GM21381 (cell line): Measurements from ENCODE around the gene ZFYVE19.
"Not testable (repeated sequence)": the region's sequence is repeated elsewhere in the genome, so short reads cannot be mapped to it uniquely, and the experiment has no call there.

Experiments
- ATAC-seq: cut with Tn5 transposase; IDR thresholded peaks from one replicate; pipeline ENCODE4 v1.9.1; 2021; ENCODE audit warnings: mild to moderate bottlenecking, moderate library complexity; ENCODE audit not compliant: unreplicated experiment

Gene ZFYVE19

GRCh38 chr15:40845511-40846284, 38.8 kb downstream of the ZFYVE19 start:
- ATAC-seq, result no peak

- no peak for ATAC-seq
Measured at GRCh38 chr15:40846841-40847222, 39.9 kb downstream of the ZFYVE19 start.

GRCh38 chr15:40847223-40847961, 40.5 kb downstream of the ZFYVE19 start:
- ATAC-seq, result peak; percentile 51

- no peak for ATAC-seq
Measured at GRCh38 chr15:40850576-40851112, 43.8 kb downstream of the ZFYVE19 start.

- no peak for ATAC-seq
Measured at GRCh38 chr15:40852529-40852928, 45.6 kb downstream of the ZFYVE19 start.

- no peak for ATAC-seq
Measured at GRCh38 chr15:40853241-40853890, 46.5 kb downstream of the ZFYVE19 start.

- ATAC-seq, result no peak
Measured at GRCh38 chr15:40854161-40854560, 47.3 kb downstream of the ZFYVE19 start.

GRCh38 chr15:40855706-40856234, 48.9 kb downstream of the ZFYVE19 start:
- ATAC-seq, result no peak

GRCh38 chr15:40856746-40857145, 49.9 kb downstream of the ZFYVE19 start:
- ATAC-seq, result no peak

- peak; percentile 55 for ATAC-seq
Measured at GRCh38 chr15:40857601-40858341, 50.9 kb downstream of the ZFYVE19 start.

GRCh38 chr15:40858706-40859105, 51.8 kb downstream of the ZFYVE19 start:
- ATAC-seq, result no peak

GRCh38 chr15:40859206-40859851, 52.4 kb downstream of the ZFYVE19 start:
- ATAC-seq, result no peak

GRCh38 chr15:40861147-40861546, 54.3 kb downstream of the ZFYVE19 start:
- not testable (repeated sequence) for ATAC-seq

- ATAC-seq, result no peak
Measured at GRCh38 chr15:40863660-40864270, 56.9 kb downstream of the ZFYVE19 start.
